Stimulated activated CD8-positive, alpha-beta memory T cell treated with anti-CD3 and anti-CD28 coated beads, Interleukin-7, amount 100 ng/mL, for 24 hours (primary cell): ENCODE data around the gene PML.
"Not testable (repeated sequence)": the region's sequence is repeated elsewhere in the genome, so short reads cannot be mapped to it uniquely, and the experiment has no call there.

Source experiments
- DNase-seq: peaks from one replicate; pipeline ENCODE4 v3.0.0-alpha.2; 2020; ENCODE audit warnings: low read depth

The PML gene

DNA sequence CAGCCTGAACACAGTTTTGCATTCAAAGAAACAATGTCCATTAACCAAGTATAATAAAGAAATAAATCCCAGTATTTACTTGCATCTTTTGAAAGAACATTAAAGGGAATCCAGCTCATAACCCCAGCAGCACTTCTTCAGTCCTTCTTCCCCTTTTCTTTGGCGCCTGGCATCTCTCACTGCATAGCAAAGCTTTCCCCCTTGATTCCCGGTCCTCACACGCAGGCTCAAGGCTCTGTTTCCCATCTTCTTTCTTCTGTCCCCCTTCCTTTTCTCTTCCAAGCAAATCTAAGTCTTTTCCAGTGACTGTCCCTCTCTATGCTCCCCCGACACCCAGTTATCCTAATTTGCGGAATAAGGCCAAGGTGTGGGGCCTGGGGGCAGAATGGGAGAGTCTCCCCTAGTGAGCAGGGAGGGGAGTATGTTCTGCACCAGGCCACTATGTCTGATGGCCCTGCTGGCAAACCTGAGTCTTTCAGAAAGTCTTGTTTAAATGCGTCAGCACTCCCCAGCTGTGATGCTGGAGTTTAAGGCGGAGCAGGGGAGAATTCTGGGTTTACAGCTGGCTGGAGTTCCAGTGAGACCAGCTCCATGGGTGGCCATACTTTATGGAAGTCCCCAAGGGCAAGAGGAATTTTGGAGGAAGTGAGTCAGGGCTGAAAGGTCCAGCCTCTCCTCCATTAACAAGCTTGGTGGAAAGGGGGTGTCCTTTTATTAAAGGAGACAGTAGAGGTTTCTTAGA, 45.8 kb downstream of the PML start:
- DNase-seq: no peak

DNA sequence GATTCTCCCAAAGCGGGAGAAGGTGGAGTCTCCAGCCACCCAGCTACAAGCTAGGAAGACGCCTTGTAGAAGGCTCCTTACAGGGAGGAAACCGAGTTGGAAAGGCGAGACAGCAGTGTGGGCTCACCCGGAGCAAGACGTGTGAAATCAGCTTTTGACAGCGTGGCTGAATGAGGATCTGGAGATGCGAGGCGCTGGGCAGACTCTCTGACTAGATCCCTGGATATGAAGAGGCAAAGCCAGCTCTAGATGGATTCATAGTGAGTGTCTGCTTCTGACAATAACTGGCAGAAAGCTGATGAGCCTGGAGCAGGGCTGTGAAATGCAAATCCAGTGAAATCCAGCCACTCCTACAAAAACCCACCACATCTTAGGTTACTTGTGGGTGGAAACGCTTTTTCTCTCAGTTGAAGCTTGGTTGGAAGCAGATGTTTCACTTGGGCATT, 46.8 kb downstream of the PML start:
- no peak for DNase-seq

DNA sequence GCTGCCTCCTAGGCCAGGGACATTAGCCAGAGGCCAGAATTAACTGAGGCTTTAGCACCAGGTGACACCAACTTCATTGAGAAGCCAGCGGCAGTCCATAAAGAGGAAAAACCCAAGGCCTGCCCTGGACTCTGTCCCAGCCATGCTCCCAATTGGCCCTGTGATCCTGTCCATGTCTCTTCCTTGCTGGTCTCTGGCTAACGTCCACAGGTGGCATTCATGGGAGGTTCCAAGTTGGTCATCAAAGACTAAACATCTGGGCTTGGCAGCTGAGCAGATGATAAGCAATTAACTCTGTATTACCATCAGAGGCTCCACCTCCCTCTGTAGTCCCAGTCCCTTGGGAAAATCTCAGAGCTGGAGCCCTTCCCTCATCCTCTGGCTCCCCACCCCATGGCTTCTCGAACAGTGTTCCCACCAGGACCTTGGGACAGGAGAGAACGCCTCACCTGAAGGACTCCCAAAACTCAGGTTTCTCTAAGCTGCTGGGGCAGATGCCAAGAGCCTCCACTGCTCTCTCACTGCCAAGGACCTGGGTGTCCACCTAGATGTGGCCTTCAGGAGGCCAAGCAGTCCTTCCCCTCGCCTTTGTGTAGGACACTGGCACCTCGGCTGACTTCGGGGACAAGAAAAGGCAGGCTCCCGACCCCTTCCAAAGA, 47.4 kb downstream of the PML start:
- no peak for DNase-seq

DNA sequence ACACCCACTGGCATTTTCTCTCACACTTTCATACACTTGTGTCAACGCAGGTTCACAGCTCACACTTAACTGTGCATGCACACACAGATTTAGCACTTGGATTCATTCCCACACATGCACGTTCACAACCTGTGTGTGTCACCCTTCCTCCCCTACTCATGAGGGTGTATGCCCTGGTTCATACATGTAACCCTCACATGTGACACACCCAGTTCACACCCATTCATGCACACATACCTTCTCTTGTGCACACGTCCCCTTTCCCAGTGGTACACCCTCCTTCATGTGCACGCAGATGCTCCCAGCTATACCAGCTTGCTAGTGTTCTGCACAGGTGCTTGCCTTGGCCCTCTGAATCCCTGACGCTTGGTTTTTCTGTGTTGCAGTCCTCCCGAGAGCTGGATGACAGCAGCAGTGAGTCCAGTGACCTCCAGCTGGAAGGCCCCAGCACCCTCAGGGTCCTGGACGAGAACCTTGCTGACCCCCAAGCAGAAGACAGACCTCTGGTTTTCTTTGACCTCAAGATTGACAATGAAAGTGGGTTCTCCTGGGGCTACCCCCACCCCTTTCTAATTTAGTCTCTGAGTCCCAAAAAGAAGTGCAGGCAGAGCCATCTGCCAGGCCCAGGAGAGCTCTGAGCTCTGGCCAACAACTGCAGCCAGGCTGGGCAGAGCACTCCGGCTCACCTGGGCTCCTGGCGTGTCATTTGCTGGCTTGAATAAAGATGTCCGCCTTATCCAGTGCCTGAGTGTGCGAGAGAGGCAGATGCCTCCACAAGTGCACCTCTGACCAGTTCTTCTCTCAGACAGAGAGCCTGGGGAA, 48.3 kb downstream of the PML start:
- no peak for DNase-seq

DNA sequence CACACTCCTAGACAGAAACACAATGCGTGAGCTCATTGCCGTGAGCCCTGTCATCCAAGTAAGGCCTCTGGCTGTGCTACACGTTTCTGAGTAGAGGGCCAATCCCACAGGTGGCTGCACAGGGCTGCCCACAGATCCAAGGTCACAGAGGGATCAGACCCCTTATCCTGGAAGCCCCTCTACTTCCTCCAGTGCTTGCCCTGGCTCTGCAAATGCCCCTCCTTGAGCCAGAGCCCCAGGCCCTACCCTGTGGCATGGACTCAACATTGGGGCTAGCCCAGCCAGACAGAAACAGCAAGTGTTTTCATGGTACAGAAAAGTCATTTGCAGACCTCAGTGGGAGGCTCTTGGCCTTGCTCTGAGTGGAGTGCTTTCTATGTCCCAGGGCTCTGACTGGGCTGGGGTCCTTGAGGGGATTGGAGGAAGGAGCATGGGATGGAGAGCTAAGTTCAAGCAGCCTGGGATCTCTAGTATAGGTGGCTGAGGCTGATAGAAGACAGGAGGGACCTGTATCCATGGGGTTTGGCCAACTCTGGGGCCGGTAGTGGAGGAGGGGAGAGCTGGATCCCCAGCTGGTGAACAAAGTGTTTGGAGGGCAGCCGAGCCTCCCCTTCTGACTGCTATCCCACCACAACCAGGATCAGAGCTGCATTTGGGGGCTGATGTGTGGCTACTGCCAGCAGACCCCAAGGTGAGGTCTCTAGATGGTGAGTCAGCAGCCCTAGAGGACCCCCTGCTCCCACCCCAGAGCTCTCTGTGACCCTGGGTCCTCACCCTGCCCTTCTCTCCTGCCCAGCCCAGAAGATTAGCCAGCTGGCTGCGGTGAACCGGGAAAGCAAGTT, 49.1 kb downstream of the PML start:
- no peak for DNase-seq

DNA sequence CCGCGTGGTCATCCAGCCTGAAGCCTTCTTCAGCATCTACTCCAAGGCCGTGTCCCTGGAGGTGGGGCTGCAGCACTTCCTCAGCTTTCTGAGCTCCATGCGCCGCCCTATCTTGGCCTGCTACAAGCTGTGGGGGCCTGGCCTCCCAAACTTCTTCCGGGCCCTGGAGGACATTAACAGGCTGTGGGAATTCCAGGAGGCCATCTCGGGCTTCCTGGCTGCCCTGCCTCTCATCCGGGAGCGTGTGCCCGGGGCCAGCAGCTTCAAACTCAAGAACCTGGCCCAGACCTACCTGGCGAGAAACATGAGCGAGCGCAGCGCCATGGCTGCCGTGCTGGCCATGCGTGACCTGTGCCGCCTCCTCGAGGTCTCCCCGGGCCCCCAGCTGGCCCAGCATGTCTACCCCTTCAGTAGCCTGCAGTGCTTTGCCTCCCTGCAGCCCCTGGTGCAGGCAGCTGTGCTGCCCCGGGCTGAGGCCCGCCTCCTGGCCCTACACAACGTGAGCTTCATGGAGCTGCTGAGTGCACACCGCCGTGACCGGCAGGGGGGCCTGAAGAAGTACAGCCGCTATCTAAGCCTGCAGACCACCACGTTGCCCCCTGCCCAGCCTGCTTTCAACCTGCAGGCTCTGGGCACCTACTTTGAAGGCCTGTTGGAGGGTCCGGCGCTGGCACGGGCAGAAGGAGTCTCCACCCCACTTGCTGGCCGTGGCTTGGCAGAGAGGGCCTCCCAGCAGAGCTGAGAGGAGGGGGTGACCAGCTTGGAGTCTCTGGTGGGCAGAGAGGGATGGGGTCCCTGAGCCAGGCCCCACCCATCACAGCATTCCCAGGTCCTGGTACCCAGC, 50.0 kb downstream of the PML start:
- DNase-seq: no peak

DNA sequence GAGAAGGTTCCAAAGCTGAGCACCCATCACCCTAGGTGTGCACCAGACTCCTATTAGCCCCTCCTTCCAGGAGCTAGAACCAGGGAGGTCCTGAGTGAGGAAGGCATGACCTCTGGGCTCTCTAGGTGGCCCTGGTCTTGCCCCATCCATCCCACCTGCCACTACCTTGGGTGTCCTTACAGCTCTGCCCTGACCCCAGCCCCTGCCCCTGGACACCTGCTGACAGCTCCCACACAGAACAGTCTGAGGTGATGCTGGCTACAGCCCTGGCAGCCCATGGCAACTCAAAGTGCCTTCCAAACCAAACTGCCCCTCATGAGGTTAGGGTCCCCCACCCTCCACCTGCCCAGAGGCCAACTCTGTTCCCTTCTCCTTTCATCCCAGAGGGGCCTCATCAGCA, 50.7 kb downstream of the PML start:
- DNase-seq: no peak

DNA sequence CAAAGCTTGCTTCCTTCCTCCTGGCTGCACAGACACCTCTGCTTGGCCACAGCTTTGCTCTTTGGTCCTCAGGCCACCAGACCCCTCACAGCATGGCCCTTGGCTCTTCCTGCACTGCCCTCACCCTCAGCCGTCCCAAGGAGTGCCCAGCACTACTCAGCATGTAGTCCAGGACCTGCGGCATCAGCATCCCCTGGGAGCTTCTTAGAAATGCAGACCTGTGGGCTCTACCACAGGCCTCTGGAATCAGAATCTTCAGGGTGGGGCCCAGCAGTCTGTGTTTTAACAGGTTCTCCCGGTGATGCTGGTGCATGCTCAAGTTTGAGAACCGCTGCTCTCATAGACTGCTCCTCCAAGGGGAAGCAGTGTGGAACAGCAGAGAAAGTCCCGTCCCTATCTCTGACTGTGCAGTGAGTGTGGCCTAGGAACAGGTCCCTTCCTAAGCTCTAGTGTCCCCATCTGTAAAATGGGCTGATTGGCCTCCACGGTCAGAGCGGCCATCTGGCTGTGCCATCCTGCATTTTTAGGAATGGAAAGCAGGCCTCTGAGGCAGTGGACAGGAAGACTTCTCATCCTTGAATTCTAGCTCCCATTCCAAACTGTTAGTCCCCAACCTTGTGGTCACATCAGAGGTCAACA, 51.2 kb downstream of the PML start:
- no peak for DNase-seq

DNA sequence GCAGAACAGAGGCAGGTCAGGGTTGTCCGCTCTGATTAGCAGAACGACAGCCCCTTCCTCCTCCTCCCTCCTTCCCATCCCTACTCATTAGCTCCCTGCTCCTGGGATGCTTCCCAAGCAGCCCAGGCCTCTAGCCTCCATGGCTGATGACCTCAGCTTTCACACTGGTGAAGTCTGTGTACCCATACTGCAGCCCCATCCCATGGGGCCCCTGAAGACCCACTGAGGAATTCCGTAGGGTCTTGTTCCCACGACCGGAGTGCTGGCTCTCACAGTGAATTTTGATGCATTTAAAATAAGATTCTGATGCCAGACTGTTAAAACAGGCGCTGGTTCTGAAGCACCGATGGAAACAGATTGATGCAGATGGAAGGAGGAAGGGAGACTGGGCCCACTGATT, 51.8 kb downstream of the PML start:
- no peak for DNase-seq

DNA sequence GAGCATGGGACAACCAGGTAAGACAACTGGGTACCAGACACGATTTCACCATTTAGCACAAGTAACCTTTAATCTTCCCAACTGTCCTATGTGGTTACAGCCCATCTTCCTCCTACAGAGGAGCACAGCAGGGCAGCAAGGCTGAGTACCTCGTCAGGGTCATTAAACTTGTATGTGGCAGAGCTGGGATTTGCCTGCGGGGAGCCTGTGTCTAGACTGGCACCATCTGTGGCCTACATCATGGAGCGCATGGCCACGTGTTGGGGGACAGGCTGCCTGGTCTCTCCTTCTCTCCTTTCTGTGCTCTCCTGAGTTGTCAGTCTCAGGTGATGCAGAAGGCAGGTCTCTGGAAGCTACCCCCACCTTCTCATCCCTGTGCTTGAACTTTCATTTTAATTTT, 55.6 kb downstream of the PML start:
- DNase-seq: no peak

DNA sequence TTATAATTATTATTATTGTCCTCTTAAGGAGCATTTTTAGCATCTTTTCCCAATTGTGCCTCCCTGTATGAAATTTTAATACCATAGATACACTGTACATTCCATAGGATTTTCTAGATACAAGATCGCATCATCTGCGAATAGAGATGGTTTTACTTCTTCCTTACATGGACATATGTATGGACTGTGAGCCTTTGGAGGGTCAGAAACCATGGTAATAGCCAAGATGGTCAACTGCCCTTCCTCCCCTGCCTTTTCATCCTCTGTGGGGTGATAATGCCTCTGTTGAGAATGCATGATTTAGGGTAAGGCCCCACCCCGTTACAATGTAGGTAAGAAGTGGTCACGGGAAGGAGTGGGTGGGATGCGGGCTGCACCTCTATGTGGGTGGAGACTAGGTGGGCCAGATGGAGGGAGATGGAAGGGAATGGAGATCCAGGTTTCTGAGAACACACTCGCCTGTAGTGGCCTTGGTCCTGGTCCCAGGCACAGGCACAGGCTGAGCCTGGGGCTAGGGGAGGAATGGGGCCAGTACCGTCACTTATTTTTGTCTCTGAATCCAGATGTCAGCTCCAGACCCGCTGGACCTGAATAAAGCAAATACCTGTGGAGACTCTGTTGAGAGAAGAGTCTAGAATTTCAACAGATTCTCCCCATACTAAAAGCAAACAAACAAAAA, 56.2 kb downstream of the PML start:
- DNase-seq: no peak

DNA sequence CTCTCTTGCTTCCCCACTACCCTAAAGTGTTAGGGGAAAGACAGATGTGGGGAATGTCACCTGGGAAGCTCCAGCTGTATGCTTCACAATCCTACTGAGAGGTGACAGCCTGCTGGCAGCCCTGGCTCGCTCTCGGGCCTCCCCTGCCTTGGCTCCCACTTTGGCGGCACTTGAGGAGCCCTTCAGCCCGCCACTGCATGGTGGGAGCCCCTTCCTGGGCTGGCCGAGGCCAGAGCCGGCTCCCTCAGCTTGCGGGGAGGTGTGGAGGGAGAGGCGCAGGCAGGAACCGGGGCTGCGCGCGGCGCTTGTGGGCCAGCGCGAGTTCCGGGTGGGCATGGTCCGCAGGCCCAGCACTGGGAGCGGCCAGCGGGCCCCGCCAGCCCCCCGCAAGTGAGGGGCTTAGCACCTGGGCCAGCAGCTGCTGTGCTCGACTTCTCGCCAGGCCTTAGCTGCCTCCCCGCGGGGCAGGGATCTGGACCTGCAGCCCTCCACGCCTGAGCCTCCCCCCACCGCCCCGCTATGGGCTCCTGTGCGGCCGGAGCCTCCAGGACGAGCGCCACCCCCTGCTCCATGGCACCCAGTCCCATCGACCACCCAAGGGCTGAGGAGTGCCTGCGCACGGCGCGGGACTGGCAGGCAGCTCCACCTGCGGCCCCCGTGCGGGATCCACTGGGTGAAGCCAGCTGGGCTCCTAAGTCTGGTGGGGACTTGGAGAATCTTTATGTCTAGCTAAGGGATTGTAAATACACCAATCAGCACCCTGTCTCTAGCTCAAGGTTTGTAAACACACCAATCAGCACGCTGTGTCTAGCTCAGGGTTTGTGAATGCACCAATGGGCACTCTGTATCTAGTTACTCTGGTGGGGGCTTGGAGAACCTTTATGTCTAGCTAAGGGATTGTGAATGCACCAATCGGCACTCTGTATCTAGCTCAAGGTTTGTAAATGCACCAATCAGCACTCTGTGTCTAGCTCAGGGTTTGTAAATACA, 58.0 kb downstream of the PML start:
- not testable (repeated sequence) for DNase-seq

DNA sequence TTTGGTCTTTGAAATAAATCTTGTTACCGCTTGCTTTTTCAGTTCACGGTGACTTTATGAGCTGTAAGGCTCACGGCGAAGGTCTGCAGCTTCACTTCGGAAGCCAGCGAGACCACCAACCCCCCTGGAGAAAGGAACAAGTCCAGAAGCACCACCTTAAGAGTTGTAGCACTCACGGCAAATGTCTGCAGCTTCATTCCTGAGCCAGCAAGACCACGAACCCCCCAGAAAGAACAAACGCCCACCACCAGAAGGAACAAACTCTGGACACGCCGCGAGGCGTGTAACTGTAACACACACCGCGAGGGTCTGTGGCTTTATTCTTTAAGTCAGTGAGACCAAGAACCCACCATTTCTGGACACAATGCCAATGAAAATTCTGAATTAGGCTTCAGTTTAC, 59.0 kb downstream of the PML start:
- no peak for DNase-seq

DNA sequence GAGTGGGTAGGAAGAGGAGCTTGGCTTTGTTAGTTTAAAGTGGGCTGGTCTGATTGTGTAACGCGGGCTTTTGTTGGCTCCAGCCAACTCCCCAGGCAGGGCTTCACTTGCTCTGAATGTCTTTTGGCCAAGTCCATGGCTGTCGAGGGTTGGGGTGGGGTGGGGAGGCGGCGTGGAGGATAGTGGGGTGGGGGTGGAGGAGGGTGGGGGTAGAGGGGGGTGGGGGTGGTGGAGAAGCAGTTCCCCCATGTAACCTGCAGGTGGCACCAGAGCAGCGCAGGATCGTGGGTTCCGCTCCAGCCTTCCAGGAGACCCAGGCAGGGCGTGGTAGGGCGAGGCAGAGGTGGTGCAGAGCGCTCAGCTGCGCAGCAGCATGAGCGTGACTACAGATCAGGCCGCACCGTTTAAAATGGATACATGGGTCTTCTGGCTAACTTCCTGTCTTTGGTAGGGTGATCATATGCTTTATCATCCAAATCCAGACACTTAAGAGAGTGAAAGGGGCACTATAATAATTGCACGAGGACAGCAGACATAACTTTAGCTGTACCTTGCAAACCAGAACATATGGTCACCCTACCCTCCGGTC, 59.5 kb downstream of the PML start:
- DNase-seq: peak; percentile 43

DNA sequence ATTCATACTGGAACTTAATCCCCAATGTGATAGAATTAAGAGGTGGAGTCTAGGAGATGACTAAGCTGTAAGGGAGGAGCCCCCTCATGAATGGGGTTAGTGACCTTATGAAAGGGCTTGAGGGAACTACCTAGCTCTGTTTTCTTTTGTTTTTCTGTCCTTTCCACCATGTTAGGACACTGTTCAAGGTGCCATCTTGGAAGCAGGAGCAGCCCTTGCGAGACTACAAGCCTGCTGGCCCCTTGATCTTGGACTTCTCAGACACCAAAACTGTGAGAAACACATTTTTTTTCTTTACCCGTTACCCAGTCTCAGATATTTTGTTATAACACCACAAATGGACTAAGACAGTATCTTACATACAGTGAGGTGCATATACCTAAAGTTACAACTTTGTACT, 61.3 kb downstream of the PML start:
- no peak for DNase-seq

DNA sequence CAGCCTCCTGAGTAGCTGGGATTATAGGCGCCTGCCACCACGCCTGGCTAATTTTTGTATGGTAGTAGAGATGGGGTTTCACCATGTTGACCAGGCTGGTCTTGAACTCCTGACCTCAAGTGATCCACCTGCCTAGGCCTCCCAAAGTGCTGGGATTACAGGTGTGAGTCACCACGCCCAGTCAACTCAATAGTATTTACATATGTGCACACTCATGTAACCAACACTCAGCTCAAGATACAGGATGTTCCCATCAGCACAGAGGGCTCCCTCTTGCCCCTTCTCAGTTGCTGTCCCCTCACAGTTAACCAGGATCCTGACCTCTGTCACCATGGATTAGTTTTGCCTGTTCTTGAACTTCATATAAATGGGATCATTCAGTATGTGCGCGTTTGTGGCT, 61.8 kb downstream of the PML start:
- DNase-seq: not testable (repeated sequence)

DNA sequence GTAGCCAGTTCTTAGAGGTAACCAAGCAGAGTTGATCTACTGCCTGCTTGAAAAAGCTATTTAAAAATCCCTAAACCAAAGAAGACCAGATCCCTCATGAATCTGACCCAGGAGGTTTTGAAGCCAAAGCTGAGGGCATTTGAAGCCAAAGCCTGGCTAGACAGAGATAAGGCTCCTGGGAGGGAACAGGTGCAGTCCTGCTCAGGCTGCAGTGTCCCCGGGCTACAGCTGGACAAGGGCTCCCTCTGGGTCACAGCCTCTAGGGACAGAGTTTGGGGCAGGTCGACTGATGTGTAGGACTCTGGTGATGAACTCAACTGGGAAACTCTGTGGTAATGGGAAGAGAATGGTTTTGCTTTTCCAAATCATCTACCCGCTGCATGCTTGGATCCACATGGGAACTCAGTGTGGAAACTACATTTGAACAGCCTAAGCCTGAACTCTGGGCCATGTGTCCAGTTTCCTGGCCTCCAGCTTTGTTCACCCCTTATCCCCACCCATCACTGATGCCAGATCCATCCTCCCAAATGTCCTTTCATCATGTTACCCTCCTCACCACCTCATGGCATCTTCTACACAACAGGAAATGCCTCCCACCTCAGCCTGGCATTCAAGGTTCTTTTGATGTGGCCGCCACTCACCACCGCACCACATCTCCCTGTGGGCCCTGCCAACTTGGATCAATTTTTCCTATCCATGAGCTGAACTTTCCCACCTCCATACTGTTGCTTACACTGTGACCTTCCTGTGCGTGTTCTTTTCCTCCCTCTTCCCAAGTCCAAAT, 64.7 kb downstream of the PML start:
- DNase-seq: not testable (repeated sequence)

DNA sequence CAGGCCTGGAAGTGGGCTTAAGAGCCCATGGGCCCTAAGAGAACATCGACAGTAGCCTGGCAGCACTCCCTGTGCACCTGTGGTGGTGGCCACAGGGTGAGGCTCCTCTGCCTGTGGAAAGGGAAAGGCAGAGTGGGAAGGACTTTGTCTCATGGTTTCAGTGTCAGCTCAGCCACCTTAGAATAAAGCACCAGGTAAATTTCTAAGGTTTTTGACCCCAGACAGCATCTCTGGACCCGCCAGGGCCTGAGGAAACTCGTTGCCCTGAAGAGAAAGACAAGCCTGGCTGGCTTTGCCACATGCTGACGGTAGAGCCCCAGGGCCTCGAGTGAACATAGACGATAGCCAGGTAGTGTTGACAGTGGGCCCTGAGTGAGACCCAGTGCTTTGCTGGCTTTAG, 65.7 kb downstream of the PML start:
- DNase-seq: no peak
